GM21515 (cell line): Measurements from ENCODE around the gene MYBL2.
A peak's percentile ranks its signal among the peaks of the same experiment; 100 is the strongest.
"Not testable (repeated sequence)": the region's sequence is repeated elsewhere in the genome, so short reads cannot be mapped to it uniquely, and the experiment has no call there.

Source experiments
- ATAC-seq: cut with Tn5 transposase; IDR thresholded peaks from one replicate; pipeline ENCODE4 v1.9.1; 2021; ENCODE audit not compliant: unreplicated experiment

Gene MYBL2

GRCh38 chr20:43666376-43667328, at the start of gene MYBL2:
MYBL2 (plus strand) TSS chr20:43667114; CDS start chr20:43667284, 170 bp downstream.
- peak; percentile 79 for ATAC-seq

DNA sequence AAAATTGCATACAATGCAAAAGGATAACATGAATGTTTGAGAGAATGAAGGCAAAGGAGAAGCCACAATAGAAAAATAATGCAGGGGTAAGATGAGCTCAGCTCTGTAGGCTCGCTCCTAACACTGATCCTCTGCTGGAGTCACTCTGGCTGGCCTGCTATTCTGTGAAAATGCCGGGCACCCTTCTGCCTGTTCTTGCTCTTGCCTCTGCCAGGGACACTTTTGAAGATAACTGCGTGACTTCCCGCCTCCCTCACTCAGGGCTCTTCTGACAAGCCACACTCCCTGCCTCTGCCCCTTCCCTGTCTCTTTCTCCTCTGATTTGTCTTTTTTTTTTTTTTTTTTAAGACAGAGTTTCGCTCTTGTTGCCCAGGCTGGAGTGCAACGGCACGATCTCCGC, 35.3 kb upstream of the MYBL2 start:
- no peak for ATAC-seq

- no peak for ATAC-seq
Measured at GRCh38 chr20:43636429-43636828, 30.5 kb upstream of the MYBL2 start.

DNA sequence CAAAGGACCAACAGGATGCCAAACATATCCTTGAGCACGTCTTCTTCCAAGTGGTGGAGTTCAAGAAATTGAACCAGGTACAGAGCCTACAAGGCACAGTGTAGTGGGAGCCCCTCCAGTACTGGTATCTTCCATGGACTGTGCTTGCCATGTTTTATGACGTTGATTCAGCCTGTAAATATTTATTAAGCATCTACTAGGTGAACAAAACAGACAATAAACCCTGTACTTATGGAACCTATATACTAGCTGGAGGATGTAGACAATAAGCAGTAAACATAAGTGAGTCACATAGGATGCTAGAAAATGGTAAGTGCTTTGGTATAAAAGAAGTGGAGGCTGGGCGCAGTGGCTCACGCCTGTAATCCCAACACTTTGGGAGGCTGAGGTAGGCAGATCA, 24.4 kb upstream of the MYBL2 start:
- ATAC-seq, result no peak

GRCh38 chr20:43650997-43651525, 15.9 kb upstream of the MYBL2 start:
- ATAC-seq, result no peak

DNA sequence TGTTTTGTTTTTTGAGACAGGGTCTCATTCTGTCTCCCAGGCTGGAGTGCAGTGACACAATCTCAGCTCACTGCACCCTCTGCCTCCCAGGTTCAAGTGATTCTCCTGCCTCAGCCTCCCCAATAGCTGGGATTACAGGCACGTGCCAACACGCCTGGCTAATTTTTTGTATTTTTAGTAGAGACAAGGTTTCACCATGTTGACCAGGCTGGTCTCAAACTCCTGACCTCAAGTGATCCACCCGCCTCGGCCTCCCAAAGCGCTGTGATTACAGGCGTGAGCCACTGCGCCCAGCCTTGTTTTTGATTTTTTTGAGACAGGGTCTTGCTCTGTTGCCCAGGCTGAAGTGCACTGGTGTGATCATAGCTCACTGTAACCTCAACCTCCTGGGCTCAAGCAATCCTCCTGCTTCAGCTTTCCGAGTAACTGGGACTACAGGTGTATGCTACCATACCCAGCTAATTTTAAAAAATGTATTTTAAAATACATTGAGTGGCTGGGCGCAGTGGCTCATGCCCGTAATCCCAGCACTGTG, 15.2 kb upstream of the MYBL2 start:
- not testable (repeated sequence) for ATAC-seq

DNA sequence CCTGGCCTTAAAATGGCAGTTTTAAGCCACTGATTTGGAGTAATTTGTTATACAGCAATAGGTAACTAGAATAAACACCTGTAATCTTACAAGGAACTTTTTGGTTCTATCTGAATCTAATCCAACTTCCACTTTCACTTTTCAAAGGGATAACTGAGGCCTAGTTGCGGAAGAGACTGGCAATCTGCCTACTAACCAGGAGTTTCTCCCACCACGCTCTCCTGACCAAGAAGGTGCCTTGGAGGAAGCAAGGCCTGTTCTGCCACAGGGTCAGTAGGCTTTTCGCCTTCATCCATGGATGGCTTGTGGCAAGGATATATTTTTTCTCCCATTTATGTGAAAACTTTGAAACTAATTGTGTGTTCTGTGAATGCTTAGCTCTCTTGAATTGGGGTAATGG, 12.9 kb upstream of the MYBL2 start:
- ATAC-seq, result no peak

- not testable (repeated sequence) for ATAC-seq
Measured at GRCh38 chr20:43655176-43655575, 11.7 kb upstream of the MYBL2 start.

GRCh38 chr20:43655937-43656336, 11.0 kb upstream of the MYBL2 start:
- ATAC-seq, result no peak

DNA sequence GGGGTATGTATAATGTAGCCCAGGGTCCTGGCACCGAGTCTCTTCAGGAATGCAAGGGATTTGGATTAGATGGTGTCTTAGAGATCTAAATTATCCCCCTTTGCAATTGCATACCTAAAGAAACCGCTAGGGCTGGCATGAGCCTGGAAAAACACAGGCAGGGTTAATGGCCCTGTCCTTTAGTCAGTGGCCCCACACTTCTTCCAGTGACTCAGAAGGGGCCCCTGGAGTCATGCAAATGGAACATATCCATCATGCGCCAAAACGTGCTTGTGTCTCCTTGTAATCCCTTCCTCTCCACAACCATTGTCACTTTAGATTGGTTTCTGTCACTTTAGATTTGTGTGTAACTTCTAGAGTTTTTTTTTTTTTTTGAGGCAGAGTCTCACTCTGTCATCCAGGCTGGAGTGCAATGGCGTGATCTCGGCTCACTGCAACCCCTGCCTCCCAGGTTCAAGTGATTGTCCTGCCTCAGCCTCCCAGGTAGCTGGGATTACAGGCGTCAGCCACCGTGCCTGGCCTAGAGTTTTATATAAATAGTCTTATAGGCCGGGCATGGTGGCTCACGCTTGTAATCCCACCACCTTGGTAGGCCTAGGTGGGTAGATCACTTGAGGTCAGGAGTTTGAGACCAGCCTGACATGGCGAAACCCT, 8.7 kb upstream of the MYBL2 start:
- no peak for ATAC-seq

DNA sequence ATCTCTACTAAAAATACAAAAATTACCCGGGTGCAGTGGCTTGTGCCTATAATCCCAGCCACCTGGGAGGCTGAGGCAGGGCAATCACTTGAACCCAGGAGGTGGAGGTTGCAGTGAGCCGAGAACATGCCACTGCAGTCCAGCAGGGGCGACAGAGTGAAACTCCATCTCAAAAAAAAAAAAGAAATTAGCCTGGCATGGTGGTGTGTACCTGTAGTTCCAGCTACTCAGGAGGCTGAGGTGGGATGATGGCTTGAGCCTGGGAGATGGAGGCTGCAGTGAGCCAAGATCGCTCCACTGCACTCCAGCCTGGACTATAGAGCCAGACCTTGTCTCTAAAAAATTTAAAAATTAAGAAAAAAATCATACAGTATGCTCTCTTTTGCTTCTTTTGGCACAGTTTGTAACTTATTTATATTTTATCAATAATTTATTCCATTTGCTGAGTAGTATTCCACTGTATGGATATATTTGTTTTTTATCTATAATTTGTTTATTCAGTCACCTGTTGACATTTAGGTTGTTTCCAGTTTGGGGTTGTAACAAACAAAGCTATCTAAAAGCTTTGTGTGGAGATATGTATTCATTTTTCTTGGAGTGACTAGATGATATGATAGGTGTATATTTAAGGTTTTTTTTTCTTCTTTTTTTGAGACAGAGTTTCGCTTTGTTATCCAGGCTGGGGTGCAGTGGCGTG, 8.0 kb upstream of the MYBL2 start:
- no peak for ATAC-seq

DNA sequence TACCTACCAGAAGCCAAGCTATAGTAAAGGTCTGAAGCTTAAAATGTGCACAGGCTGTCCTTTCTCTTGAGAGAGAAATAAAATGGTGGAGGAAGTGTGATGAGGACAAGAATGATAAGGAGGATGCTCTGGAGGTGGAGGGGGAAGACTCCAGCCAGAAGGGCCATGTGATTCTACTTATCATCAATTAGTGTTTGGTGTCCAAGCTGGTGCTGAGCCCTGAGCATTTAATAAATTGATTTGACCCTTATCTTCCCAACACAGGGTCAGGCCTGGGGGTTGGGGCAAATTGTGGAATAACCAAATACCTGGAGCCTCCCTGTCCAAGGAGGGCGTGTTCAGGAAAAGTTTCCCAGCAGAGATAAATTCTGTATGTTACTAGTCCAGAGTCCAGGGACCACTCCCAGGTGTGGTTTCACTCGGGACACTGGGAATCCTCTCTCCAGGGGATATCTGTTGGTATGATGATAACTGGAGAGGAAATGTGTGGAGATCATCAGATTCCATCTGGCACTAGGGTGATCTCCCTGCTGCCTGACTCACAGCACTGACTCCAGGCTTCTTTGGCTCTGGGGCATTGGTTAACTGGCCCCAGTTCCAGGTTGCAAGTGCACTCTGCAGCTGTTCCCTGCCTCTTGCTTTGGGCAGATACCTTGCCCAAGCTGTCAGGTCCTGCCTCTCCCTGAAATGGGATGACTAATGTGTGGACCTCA, 3.8 kb upstream of the MYBL2 start:
- no peak for ATAC-seq

- ATAC-seq, result no peak
Measured at GRCh38 chr20:43665466-43666176, 1.3 kb upstream of the MYBL2 start.

DNA sequence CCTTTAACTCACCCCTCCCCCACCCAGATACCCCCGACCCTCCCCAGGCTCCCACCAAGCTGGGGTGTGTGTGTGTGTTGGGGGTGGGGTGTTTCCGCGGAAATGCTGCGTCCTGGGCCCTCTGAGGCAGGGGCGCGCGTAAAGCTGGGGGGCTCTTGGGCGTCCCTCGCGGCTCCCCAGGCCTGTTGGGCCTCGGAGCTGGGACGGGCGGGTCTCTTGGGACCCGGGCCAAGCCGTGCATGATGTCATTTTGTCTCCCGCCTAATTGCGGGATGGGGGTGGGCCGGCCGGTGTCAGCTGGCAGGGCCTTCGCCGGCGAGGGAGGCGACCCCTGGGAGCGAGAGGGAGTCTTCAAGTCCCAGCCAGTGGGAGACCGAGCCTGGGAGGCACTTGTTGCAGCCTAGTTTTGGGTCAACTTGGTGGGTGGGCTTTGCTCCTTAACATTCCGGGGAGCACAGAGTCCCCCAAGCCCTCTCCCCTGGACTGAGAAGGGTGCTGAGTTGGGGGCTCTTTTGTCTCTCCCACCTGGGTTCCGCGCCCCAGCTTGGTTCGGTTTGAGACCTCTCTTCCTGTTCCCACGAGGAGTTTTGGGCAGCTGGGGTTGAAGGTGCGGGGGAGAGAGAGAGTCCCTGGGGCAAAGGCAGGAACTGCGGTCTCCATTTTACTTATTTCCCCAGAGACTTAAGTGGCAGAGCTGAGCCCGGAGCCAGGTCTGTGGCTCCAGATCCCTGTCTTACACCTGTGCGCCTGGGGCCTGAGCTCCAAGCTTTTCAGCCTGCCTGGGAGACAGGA, 623 bp downstream of the MYBL2 start:
- ATAC-seq, result peak; percentile 12

GRCh38 chr20:43669332-43669731, 2.4 kb downstream of the MYBL2 start:
- ATAC-seq, result no peak

DNA sequence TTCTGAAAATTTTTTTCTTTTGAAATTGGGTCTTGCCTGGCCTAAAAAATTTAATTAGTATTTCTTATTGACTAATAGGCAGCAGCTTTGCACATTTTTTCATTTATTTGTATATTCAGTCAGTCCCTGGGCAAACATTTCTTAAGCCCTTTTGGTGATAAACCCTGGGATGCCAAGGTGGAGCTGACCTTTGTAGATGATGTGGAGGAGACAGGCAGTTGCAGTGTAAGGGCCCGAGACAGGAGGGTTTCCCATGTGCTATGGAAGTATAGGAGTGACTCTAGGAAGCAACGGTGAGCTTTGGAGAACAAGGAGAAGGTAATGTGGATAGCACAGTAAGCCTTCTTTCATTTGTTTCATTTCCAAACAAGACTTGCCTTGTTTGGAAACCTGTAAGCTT, 3.5 kb downstream of the MYBL2 start:
- no peak for ATAC-seq

GRCh38 chr20:43676368-43676767, 9.5 kb downstream of the MYBL2 start:
- no peak for ATAC-seq

DNA sequence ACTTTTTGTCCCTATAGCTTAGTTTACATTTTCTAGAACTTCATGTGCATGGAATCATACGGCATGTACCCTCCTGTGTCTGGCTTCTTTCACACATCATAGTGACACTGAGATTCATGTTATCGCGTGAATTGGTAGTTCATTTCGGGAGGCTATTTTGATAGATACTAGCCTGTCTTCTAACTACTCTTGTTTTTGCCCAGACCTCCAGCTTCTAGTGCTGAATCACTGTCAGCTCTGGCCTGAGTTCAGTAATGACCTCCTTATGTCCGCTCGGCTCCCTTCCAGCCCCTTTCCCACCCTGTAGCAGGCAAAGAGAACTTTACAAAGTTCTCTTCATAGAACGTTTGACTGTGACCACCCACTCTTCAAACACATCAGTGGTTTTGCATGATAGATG, 14.1 kb downstream of the MYBL2 start:
- ATAC-seq, result no peak

- ATAC-seq, result peak; percentile 19
Measured at GRCh38 chr20:43681468-43681942, 14.6 kb downstream of the MYBL2 start.
